ENCODE data around the gene SERPINB10.

GRCh38 chr18:63956755-63957154 is 49.0 kb downstream of the SERPINB10 start:
- TF ChIP-seq CTCF (IDR thresholded peaks at IDR 0.05) (no peak), EP300 (IDR thresholded peaks at IDR 0.05) (no peak), POLR2A (IDR thresholded peaks at IDR 0.05) (no peak)
